Measurements from ENCODE around the gene BHLHA15. TPM values are rescaled to one million over a fixed set of nuclear protein-coding genes. Genes with fewer than 3 reads are reported as not detected.

BHLHA15 gene
- total RNA-seq, 2 donors from 2014 or later, result 0.71 TPM; not detected in 1

GRCh38 chr7:98234429-98235147 is 23.3 kb downstream of the BHLHA15 start:
- DNase-seq (ENCODE audit: low spot score), result no peak
- intact Hi-C loops (cut with DNase I), result no loop called here

DNA sequence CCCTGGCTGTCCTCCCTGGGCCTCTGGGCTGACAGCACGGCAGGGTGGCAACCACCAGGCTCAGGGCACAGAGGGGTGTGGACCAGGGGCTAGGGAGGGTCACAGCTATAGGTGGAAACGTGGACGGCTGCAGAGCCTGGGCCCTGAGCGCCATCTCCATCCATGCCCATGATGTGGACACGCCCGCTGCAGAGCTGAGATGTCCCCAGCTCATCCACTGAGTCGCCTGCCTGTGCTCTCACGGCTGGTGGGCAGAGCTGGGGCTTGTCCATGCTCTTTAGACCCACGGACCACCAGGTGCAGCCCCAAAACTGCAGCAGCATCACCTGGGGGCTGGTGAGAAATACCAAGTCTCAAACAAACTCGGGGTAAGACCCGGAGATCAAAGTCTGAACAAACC is 24.7 kb downstream of the BHLHA15 start:
- intact Hi-C loops (cut with DNase I), result no loop called here
- DNase-seq (ENCODE audit: low spot score), result no peak

DNA sequence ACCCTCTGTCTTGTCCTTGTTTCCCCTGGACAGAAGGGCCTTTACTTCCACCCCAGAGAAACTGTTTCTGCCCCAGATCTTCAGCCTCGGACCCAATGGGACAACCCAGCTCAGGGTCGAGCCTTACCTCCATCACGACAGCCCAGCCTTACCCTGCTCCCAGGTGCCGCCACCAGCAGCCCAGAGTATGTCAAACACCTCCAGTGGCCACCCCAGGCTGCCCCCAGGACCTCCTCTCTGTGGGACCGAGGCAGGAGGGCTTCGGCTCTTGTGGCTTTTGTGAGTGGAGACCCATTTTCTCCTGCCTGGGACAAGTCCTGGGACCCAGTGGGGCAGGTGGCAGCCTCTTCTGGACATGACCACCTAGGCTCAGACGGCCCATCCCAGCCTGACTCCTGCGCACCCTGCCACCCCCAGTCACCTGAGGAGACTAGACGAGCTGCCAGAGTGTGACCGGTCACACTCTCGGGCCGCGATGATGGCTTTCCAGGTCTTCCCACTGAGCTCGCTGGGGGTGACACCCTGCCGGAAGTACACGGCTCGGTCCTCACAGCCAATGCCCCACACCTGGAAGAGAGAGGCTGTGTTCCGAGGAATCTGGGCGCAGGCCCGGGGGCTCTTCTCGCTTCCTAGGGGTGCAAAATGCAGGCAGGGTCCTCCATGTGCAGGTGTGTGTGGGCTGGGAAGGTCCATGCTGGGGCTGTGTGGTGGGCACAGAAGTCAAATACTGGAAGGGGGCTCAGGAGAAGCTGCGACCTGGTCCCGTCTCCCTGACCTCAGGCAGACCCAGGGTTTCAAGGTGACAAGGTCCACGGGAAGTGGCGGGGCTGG is 25.3 kb downstream of the BHLHA15 start:
- intact Hi-C loops (cut with DNase I), result no loop called here
- DNase-seq (ENCODE audit: low spot score), result no peak

DNA sequence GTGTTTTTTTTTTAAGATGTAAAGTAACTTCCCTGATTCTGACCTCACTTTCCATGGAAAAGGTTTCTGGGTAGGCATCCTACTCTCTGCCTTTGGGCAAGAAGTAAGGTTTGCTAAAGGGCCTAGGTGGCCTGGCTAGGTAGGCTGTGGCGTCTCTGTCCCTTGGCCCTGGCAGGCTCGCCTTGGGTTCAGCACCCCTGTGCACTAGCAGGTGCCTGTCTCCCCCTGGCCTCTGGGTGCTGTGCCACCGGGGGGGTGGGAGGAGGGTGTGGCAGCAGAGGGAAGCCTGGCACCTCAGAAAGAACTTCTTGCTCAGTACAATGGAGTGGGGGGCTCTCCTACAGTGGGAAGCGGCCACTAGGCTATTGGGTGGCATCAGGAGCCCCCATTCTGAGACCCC is 26.8 kb downstream of the BHLHA15 start:
- no peak for DNase-seq (ENCODE audit: low spot score)
- intact Hi-C loops (cut with DNase I), result no loop called here

DNA sequence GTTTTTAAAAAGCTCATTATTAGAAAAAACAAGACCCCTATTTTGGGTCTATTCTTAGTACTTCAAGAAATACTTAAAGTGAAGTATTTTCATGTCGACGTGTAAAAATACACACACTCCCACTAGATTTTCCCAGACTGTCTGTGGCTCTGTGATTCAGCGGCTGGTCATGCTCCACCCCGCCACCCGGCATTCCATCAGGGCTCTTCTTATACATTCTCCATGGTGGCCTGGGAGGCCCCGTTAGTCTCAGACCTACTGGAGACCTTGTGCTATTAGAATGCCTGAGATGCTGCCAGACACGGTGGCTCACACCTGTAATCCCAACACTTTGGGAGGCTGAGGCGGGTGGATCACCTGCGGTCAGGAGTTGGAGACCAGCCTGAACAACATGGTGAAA is 27.7 kb downstream of the BHLHA15 start:
- intact Hi-C loops (cut with DNase I), result no loop called here
- DNase-seq (ENCODE audit: low spot score), result no peak

DNA sequence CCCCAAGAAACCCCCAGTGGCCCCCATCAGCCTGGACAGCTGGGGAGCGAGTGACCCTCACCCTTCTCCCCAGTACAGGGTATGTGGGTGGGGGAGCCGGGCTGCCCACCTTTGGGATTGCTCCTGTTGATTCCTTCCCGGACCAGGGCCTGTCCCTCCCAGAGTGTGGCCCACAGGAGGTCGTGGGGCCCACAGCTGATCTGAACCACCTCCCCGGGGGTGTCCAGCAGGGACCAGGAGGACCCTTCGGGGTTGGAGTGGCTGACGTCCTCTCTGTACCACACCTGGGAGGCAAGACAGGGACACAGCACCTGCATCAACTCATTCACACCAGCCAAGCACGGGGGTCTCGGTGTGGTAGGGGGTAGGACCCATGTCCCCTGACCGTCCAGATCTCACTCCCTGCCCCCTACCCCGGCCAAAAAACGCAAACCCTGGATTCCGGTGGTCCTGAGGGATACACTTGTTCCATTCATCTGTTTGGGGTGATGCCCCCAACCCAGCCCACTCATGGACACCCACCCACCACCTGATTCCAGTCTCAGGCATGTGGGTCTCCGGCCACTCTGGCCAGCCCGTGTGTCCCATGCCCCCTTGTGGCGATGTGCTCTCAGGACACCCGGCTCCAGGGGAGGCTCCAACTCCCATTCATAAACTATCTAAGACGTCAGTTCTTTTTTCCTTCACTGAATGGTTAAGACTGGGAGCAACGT is 29.9 kb downstream of the BHLHA15 start:
- DNase-seq (ENCODE audit: low spot score), result no peak
- intact Hi-C loops (cut with DNase I), result no loop called here

DNA sequence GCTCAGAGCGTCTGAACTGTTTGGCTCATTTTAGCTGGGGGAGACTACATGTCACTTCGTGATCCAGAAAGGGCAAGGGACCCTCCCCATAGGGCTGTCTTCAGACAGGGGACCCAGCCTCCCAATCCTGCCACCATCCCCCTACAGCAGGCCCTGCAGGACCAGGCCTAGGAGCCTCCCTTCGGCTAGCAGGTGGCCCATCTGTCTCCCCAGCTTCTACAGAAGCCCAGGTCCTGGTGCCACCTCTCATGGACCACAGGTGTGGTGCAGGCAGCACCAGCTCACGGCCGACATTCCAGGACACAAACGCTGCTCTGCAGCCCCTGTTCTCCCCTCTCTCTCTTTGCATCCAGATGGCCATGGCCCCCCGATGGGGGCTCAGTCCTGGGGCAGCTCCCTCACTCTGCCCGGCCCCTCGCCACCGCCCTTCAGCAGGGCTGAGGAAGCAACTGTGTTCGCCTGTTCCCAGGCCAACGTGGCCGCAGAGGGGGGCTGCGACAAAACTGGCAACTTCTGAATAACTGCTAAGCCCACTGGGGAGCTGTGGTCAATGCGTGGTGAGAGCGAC is 30.5 kb downstream of the BHLHA15 start:
- intact Hi-C loops (cut with DNase I), result no loop called here
- DNase-seq (ENCODE audit: low spot score), result no peak

- intact Hi-C loops (cut with DNase I), result no loop called here
- DNase-seq (ENCODE audit: low spot score), result no peak
Observed at GRCh38 chr7:98242342-98242741, 31.1 kb downstream of the BHLHA15 start.

DNA sequence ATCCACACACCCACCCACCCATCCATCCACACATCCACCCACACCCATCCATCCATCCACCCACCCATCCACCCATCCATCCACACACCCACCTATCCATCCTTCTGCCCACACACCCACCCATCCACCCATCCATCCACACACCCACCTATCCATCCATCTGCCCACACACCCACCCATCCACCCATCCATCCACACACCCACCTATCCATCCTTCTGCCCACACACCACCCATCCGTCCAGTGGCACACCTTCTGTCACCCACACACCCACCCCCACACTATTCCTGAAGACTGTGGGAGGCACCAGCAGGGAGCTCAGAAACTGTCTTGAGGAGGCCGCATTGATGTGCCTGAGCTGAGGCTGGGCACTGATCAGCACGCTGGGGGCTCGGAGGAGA is 31.7 kb downstream of the BHLHA15 start:
- intact Hi-C loops (cut with DNase I), result no loop called here
- DNase-seq (ENCODE audit: low spot score), result no peak

DNA sequence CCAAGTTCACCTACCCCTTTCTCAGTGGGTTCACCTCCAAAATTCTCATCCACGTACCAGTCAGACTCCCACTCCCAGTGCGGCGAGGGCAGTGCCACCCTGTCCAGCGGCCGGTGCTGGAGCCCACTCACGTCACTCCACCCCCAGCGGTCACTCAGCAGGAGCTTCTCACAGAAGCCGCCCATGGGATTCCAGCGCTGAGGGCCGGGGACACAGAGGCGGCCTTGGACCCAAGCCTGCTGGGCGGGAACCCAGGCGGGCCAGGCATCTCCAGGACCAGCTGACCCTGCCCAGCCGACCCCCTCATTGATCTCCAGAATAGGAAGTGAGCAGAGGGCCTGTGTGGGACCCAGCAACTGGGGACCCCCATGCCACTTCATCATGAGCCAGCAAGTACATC is 33.6 kb downstream of the BHLHA15 start:
- intact Hi-C loops (cut with DNase I), result no loop called here
- no peak for DNase-seq (ENCODE audit: low spot score)

- DNase-seq (ENCODE audit: low spot score), result no peak
- intact Hi-C loops (cut with DNase I), result no loop called here
Observed at GRCh38 chr7:98248156-98248555, 36.9 kb downstream of the BHLHA15 start.

DNA sequence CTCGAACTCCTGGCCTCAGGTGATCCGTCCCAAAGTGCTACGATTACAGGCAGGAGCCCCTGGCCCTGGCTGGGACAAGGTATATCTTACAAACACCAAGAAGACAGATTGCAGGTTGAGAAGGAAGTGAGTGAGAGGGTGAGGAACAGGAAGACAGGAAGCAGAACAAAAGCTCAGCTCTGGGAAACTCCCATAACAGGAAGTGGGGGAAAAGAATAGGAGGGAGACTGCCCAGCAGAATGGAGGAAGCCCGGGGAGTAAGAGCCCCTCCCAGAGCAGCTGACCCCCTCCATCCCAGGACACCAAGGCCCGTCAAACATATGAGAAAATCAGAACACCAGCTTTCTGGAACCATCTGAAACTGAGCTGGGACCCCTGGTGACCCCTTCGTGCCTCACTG is 37.9 kb downstream of the BHLHA15 start:
- intact Hi-C loops (cut with DNase I), result no loop called here
- DNase-seq (ENCODE audit: low spot score), result no peak

- no peak for DNase-seq (ENCODE audit: low spot score)
- intact Hi-C loops (cut with DNase I), result no loop called here
Observed at GRCh38 chr7:98250789-98251188, 39.5 kb downstream of the BHLHA15 start.

GRCh38 chr7:98251231-98251600 is 40.0 kb downstream of the BHLHA15 start:
- no peak for DNase-seq (ENCODE audit: low spot score)
- intact Hi-C loops (cut with DNase I), result no loop called here

DNA sequence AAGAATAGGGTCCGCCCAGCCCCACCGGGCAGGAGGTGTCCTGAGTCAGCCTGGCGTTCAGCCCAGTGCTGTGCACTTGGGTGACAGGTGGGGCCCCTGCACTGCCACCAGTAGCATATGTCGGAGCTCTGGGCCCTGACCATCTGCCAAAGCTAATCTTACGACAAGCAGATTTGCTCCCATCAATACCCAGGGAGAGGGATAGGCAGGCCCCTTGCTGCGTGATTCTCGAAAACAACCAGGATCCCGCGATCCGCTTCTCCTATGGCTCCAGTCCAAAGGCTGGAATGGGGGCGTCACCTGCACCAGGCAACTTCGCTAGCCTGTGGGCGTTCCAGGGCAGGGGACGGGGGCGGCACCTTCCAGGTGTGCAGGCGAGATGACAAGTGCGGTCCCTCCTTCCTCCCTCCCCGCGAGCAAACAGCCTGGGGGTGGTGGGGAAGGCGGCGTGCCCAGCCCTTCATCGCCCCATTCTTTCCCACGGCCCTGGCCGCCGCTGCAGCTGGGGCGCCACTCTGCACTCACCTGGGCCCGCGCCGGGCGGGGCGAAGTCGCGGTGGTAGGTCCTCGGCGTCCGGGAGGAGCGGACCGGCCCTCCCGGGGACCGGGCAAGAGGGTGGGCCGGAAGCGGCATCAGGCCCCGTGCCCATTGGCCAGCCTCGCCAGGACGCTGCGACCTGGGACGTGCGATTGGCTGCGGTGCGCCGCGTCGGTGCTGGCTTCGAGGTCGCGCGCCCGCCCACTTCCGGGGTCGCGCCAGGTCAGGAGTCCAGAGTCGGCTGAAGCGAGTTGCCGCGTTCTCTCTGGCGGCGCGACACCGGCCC is 40.6 kb downstream of the BHLHA15 start, which contains the start of gene TECPR1:
Gene TECPR1 (minus strand): TSS at position 632 of the 824 bp plus-strand sequence. CDS start 6,086 bp downstream, outside the sequence.
- intact Hi-C loops (cut with DNase I), result no loop called here
- DNase-seq (ENCODE audit: low spot score), result peak; percentile 98

DNA sequence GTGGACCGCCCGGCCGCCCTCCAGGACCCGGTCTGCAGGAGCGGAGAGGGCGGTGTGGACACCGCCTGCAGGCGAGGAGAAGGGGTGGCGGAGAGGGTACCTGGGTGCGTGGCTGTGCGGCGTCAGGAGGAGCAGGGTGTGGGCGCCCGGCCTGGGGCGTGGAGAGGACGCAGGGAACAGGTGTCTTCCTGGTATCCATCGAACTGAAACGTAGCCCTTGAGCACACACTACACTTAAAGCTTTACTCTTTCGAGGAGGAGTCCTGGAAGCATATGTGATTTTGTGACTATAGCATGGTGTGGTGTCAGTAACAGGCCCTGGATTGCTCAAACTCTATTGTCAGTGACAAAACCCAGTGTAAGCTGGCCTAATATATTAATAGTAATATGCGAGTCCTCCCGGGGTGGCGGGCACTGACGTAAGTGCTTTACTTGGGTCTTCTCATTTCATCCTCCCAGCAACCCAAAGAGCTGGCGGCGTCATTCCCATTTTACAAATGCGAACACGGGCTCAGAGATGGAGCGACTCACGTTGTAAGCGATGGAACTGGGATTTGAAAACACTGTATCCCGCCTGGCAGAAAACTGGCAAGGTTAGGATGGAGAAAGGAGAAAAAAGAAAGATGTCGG is 41.3 kb downstream of the BHLHA15 start:
- no peak for DNase-seq (ENCODE audit: low spot score)
- intact Hi-C loops (cut with DNase I), result no loop called here

- intact Hi-C loops (cut with DNase I), result no loop called here
- no peak for DNase-seq (ENCODE audit: low spot score)
Observed at GRCh38 chr7:98254516-98254915, 43.3 kb downstream of the BHLHA15 start.

- intact Hi-C loops (cut with DNase I), result no loop called here
- DNase-seq (ENCODE audit: low spot score), result no peak
Observed at GRCh38 chr7:98254951-98255610, 43.8 kb downstream of the BHLHA15 start.
